Pancreas (tissue), 10 donors: ENCODE results near the gene INPP5F. TPM values are rescaled to one million over a fixed set of nuclear protein-coding genes. Genes with fewer than 3 reads are reported as not detected.

ENCODE experiments used
- ATAC-seq, 4 donors: fragments of 200-7000 bp; cut with Tn5 transposase; one replicate each; pipeline versions ENCODE4 v1.8.0 to v1.9.1; 2020; ENCODE audit warnings: mild to moderate bottlenecking in 4 of 4, moderate library complexity in 4 of 4
- DNase-seq, 6 donors: peaks; one replicate each; pipeline ENCODE4 v3.0.0-alpha.2; 2020
- FAIRE-seq: peaks from 2 replicates; lab custom pipeline; 2012; peaks lifted over from hg19 to GRCh38; lab: Jason Lieb, UNC
- H3K27ac ChIP-seq, 4 donors: fragments of 200-600 bp; sonication (generic); 1 replicate in 3 of 4; 2 replicates in 1 of 4; pipeline versions ENCODE4 v1.5.0 to v1.8.0; 2020
- H3K27me3 ChIP-seq, 4 donors: fragments of 200-600 bp; one replicate each; pipeline ENCODE4 v1.8.0; 2021
- H3K36me3 ChIP-seq, 3 donors: fragments of 200-600 bp; sonication (generic) in 1 of 3; one replicate each; pipeline versions ENCODE4 v1.5.0 to v1.8.0; 2020 to 2021
- H3K4me1 ChIP-seq, 3 donors: fragments of 200-600 bp; one replicate each; pipeline ENCODE4 v1.8.0; 2021
- H3K4me3 ChIP-seq, 4 donors: fragments of 200-600 bp; sonication (generic) in 2 of 4; one replicate each; pipeline versions ENCODE4 v1.5.0 to v1.8.0; 2020 to 2021
- H3K9me3 ChIP-seq, 4 donors: fragments of 200-600 bp; one replicate each; pipeline ENCODE4 v1.8.0; 2021
- CTCF ChIP-seq, 4 donors: fragments of 200-600 bp; sonication (generic) in 3 of 4; IDR thresholded peaks; one replicate each; pipeline versions ENCODE4 v1.5.0 to v1.8.0; 2021; ENCODE audit warnings: antibody characterized with exemption in 4 of 4
- whole genome bisulfite sequencing, 2 donors: extraction: QIAGEN DNeasy Blood & Tissue Kit; methylation state at CpG; one replicate each; pipeline ENCODE4 v1.1.7; 2013; 5-methylcytosine and 5-hydroxymethylcytosine counted together
- intact Hi-C, 3 donors: fragments of 100-400 bp; cut with DNase I; formaldehyde crosslinking; loops; one replicate each; pipeline versions ENCODE4 v1.11.1 to v1.14.2; 2022
- polyA plus RNA-seq, 2 donors: library from polyadenylated mRNA; stranded (reverse); fragments of 200-250 nt; gene quantifications; one replicate each; pipeline ENCODE4 v1.2.3, GENCODE V29; 2013
- total RNA-seq, 6 donors: library from RNA; stranded (reverse); fragmentation: NEBNext Ultra II Directional in 4 of 6; extraction: Animal tissue kit (Norgen Biotek cat#: 25700) in 4 of 6; gene quantifications; one replicate each; pipeline versions ENCODE4 v1.2.1 to v1.2.4, GENCODE V29; 2021 to 2023
- donor health status: healthy with polysubstance abuse.
- donor health status: DM: no; HTN: no; CAD: no; lungs with moderate emphysema.
- donor health status: DM: no; HTN: no; CAD: no.
- donor health status: control.
- donor health status: control.
- donor health status: Bipolar disorder and iron deficiency.
- donor health status: DM: yes; HTN: yes; CAD: no.
- donor health status: DM: no; HTN: no; CAD: no.
- donor health status: DM: no; HTN: no; CAD: no.
- donor health status: DM: yes; HTN: yes; CAD: no.

Gene INPP5F
- total and polyA plus RNA-seq, 8 donors, result 4.3 to 13.6 (median 4.7) TPM

- 78 to 79% methylated on average over 2 of the region's 2 CpGs for WGBS, 2 donors
- Histone ChIP-seq H3K36me3 (peaks cover 0 to 70% (median 19%) of the 10 kb centered on the region in 3 donors), H3K27me3 (no peaks in the 10 kb centered on the region), H3K4me1 (no peaks in the 10 kb centered on the region), H3K9me3 (no peaks in the 10 kb centered on the region), H3K27ac (no peak overlapping the region), H3K4me3 (no peak overlapping the region)
- ATAC-seq, result no peak
- no peak for FAIRE-seq
- DNase-seq, result no peak
- TF ChIP-seq CTCF (IDR thresholded peaks at IDR 0.05), result no peak
- intact Hi-C loops, result no loop called here
These were observed 107.1 kb downstream of the INPP5F start for GRCh38 chr10:119832951-119833350.

GRCh38 chr10:119834188-119834587 lies 108.3 kb downstream of the INPP5F start:
- DNase-seq (no peak), FAIRE-seq (no peak), ATAC-seq (no peak)
- H3K36me3 ChIP-seq, result peaks cover 0 to 76% (median 18%) of the 10 kb centered on the region in 3 donors
- no peaks in the 10 kb centered on the region for H3K27me3 ChIP-seq
- H3K4me3 ChIP-seq, result no peak overlapping the region
- H3K27ac ChIP-seq, result no peak overlapping the region
- intact Hi-C loops, result no loop called here
- TF ChIP-seq CTCF (IDR thresholded peaks at IDR 0.05), result no peak
- no peaks in the 10 kb centered on the region for H3K4me1 ChIP-seq
- no peaks in the 10 kb centered on the region for H3K9me3 ChIP-seq
- WGBS, 2 donors, result 89 to 92% methylated on average over 4 of the region's 4 CpGs

- H3K27me3 ChIP-seq, result no peaks in the 10 kb centered on the region
- no peaks in the 10 kb centered on the region for H3K9me3 ChIP-seq
- no peak for DNase-seq
- ATAC-seq, result no peak
- 94 to 96% methylated on average over 1 of the region's 1 CpG for WGBS, 2 donors
- no peak overlapping the region for H3K4me3 ChIP-seq
- intact Hi-C loops, result no loop called here
- H3K36me3 ChIP-seq, result peaks cover 3 to 67% (median 25%) of the 10 kb centered on the region in 3 donors
- FAIRE-seq, result no peak
- no peaks in the 10 kb centered on the region for H3K4me1 ChIP-seq
- no peak for TF ChIP-seq CTCF (IDR thresholded peaks at IDR 0.05)
- no peak overlapping the region for H3K27ac ChIP-seq
These were observed 119.8 kb downstream of the INPP5F start for GRCh38 chr10:119845656-119846055.

- 82 to 84% methylated on average over 6 of the region's 6 CpGs for WGBS, 2 donors
- H3K9me3 ChIP-seq, result no peaks in the 10 kb centered on the region
- peaks cover 0 to 3% (median 0%) of the 10 kb centered on the region in 3 donors for H3K4me1 ChIP-seq
- H3K4me3 ChIP-seq, result no peak overlapping the region
- peaks cover 0 to 40% (median 23%) of the 10 kb centered on the region in 3 donors for H3K36me3 ChIP-seq
- DNase-seq (no peak), FAIRE-seq (no peak), ATAC-seq (no peak)
- no peaks in the 10 kb centered on the region for H3K27me3 ChIP-seq
- intact Hi-C loops, result no loop called here
- no peak overlapping the region for H3K27ac ChIP-seq
- TF ChIP-seq CTCF (IDR thresholded peaks at IDR 0.05), result no peak
These were observed 123.4 kb downstream of the INPP5F start for GRCh38 chr10:119849031-119849789.

- no peak for ATAC-seq
- WGBS, 2 donors, result 96 to 98% methylated on average over 3 of the region's 3 CpGs
- TF ChIP-seq CTCF (IDR thresholded peaks at IDR 0.05), result no peak
- Histone ChIP-seq H3K36me3 (peaks cover 0 to 33% (median 23%) of the 10 kb centered on the region in 3 donors), H3K4me1 (peaks cover 0 to 3% (median 0%) of the 10 kb centered on the region in 3 donors), H3K27me3 (no peaks in the 10 kb centered on the region), H3K27ac (no peak overlapping the region), H3K9me3 (no peaks in the 10 kb centered on the region), H3K4me3 (no peak overlapping the region)
- no peak for FAIRE-seq
- intact Hi-C loops, result no loop called here
- no peak for DNase-seq
These were observed 124.1 kb downstream of the INPP5F start for GRCh38 chr10:119849944-119850343.
